Activated CD4-positive, alpha-beta T cell treated with anti-CD3 and anti-CD28 coated beads, Interleukin-2, amount 10 ng/mL, durations not matched to agents 7 days and 5 days (primary cell): ENCODE data around the gene FASTK. TPM values are rescaled to one million over a fixed set of nuclear protein-coding genes. Genes with fewer than 3 reads are reported as not detected.

Source experiments
- CTCF ChIA-PET: fragments of 350-600 bp; sonication (Branson Sonifier 250); formaldehyde crosslinking; loops from one replicate; lab custom pipeline; 2021; ENCODE audit warnings: antibody characterized with exemption; lab: Charles Lee
- POLR2A ChIA-PET: fragments of 350-600 bp; sonication (Branson Sonifier 250); formaldehyde crosslinking; loops from one replicate; lab custom pipeline; 2021; ENCODE audit warnings: antibody characterized with exemption; lab: Charles Lee
- DNase-seq: peaks from one replicate; pipeline ENCODE4 v3.0.0-alpha.2; 2020
- H3K27ac Mint-ChIP-seq: one replicate; pipeline ENCODE4 v1.8.0; 2021; ENCODE audit warnings: mild to moderate bottlenecking, moderate library complexity, mixed read lengths
- H3K27me3 Mint-ChIP-seq: one replicate; pipeline ENCODE4 v1.8.0; 2021; ENCODE audit warnings: mixed read lengths
- H3K36me3 Mint-ChIP-seq: one replicate; pipeline ENCODE4 v1.8.0; 2021; ENCODE audit warnings: low read depth, mixed read lengths
- H3K4me1 Mint-ChIP-seq: one replicate; pipeline ENCODE4 v1.8.0; 2021; ENCODE audit warnings: mixed read lengths
- H3K4me3 Mint-ChIP-seq: one replicate; pipeline ENCODE4 v1.8.0; 2021; ENCODE audit warnings: mild to moderate bottlenecking, moderate library complexity, mixed read lengths
- H3K9me3 Mint-ChIP-seq: one replicate; pipeline ENCODE4 v1.8.0; 2021; ENCODE audit warnings: mixed read lengths
- total RNA-seq, 2 experiments: library from RNA; stranded (reverse); gene quantifications; one replicate each; pipeline ENCODE4 v1.2.3, GENCODE V29; 2021

FASTK gene
- total RNA-seq, 2 experiments from 2014 or later = 76.4 to 85.9 TPM

DNA sequence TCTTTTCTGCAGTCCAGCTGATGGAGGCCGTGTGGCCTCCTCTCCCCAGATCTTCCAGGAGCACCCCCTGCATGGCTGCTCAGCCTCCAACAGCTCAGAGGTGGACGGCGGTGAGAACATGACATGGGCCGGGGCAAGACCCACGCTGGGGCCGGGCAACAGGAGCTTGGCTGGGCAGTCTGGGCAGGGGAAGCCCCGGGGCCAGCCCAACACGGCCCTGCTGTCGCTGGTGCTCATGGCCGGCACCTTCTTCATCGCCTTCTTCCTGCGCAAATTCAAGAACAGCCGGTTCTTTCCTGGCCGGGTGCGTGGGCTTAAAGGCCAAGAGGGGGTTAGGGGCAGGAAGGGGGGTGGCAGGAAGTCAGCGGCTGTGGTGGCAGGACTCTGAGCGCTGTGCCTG lies 6.6 kb downstream of the FASTK start:
- no peaks in the 10 kb centered on the region for H3K9me3 Mint-ChIP-seq
- no peaks in the 10 kb centered on the region for H3K27me3 Mint-ChIP-seq
- peaks cover 19% of the 10 kb centered on the region for H3K36me3 Mint-ChIP-seq
- no peak overlapping the region for H3K4me3 Mint-ChIP-seq
- H3K4me1 Mint-ChIP-seq = peaks cover 10% of the 10 kb centered on the region
- ChIA-PET POLR2A (no interaction called here), CTCF (interaction anchor here (1.1 to 2.4 kb wide), 3 partner anchors 8 to 29 kb away, joined by 3 to 6 read pairs (median 4); no protein-coding TSS in a partner anchor)
- no peak overlapping the region for H3K27ac Mint-ChIP-seq
- DNase-seq = no peak

DNA sequence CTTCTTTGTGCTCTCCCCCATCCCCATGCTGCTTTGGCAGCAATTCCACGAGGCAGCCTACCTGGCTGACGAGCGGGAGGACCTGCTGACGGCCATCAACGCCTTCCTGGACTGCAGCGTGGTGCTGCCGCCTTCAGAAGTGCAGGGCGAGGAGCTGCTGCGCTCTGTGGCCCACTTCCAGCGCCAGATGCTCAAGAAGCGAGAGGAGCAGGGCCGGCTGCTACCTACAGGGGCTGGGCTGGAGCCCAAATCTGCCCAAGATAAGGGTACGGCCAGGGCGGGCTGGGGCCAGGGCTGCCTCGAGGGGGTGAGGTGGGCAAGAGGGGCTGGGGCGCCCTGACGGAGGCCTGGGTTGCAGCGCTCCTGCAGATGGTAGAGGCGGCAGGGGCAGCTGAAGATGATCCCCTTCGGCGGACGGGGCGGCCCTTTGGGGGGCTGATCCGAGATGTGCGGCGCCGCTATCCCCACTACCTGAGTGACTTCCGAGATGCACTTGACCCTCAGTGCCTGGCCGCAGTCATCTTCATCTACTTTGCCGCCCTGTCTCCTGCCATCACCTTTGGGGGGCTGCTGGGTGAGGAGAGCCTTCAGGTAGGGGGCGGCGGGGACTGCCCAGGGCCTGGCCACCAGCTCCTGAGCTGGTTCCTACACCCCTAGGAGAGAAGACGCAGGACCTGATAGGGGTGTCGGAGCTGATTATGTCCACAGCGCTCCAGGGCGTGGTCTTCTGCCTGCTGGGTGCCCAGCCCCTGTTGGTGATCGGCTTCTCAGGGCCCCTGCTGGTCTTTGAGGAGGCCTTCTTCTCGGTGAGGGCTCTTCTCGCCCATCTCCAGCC lies 9.4 kb downstream of the FASTK start:
- no peak overlapping the region for H3K4me3 Mint-ChIP-seq
- H3K9me3 Mint-ChIP-seq = no peaks in the 10 kb centered on the region
- ChIA-PET CTCF (interaction anchor here (0.6 to 2.4 kb wide), 3 partner anchors 8 to 86 kb away, joined by 3 to 6 read pairs (median 4); no protein-coding TSS in a partner anchor), POLR2A (no interaction called here)
- H3K4me1 Mint-ChIP-seq = no peaks in the 10 kb centered on the region
- no peaks in the 10 kb centered on the region for H3K27me3 Mint-ChIP-seq
- DNase-seq = no peak
- H3K27ac Mint-ChIP-seq = no peak overlapping the region
- H3K36me3 Mint-ChIP-seq = peaks cover 23% of the 10 kb centered on the region

DNA sequence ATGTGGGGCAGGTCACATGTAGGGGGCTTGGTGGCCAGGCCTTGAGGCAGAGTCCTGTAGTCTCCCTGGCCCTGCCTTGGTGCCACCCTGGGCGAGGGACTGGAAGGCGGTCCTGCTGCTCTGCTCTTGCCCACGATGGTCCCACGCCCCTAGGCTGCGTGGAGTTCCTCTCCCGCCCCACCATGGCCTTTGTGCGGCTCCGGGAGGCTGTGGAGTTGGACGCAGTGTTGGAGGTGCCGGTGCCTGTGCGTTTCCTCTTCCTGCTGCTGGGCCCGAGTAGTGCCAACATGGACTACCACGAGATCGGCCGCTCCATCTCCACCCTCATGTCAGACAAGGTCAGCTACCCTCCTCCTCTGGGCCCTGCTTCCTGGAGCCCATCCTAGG lies 10.0 kb downstream of the FASTK start:
- no peak for DNase-seq
- H3K36me3 Mint-ChIP-seq = peaks cover 19% of the 10 kb centered on the region
- H3K27me3 Mint-ChIP-seq = no peaks in the 10 kb centered on the region
- H3K27ac Mint-ChIP-seq = no peak overlapping the region
- POLR2A ChIA-PET = no interaction called here
- no peaks in the 10 kb centered on the region for H3K9me3 Mint-ChIP-seq
- no peaks in the 10 kb centered on the region for H3K4me1 Mint-ChIP-seq
- CTCF ChIA-PET = no interaction called here
- H3K4me3 Mint-ChIP-seq = no peak overlapping the region

DNA sequence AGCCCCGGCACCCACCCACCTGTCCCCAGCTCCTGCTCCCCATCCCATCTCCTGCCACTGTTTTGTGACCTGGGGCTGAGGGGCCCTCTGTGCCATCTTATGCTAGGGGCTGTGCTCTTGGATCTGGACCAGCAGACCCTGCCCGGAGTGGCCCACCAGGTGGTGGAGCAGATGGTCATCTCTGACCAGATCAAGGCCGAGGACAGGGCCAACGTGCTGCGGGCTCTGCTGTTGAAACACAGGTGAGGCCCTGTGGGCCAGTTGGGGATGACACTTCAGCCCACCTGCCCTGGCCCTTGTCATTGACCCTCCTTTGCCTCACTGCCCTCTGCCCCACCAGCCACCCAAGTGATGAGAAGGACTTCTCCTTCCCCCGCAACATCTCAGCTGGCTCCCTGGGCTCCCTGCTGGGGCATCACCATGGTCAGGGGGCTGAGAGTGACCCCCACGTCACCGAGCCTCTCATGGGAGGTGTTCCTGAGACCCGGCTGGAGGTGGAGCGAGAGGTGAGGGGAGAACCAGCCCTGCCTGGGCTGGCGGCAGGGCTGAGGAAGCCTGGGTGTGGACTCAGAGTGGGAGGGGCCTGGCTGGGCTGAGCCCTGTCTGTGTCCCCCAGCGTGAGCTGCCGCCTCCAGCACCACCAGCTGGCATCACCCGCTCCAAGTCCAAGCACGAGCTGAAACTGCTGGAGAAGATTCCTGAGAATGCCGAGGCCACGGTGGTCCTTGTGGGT lies 10.6 kb downstream of the FASTK start:
- H3K4me1 Mint-ChIP-seq = no peaks in the 10 kb centered on the region
- ChIA-PET CTCF (interaction anchor here (0.7 kb wide), 1 partner anchor 17 kb away, joined by 3 read pairs; no protein-coding TSS in a partner anchor), POLR2A (no interaction called here)
- H3K27ac Mint-ChIP-seq = no peak overlapping the region
- H3K36me3 Mint-ChIP-seq = peaks cover 22% of the 10 kb centered on the region
- H3K4me3 Mint-ChIP-seq = no peak overlapping the region
- no peaks in the 10 kb centered on the region for H3K9me3 Mint-ChIP-seq
- no peaks in the 10 kb centered on the region for H3K27me3 Mint-ChIP-seq
- DNase-seq = no peak

DNA sequence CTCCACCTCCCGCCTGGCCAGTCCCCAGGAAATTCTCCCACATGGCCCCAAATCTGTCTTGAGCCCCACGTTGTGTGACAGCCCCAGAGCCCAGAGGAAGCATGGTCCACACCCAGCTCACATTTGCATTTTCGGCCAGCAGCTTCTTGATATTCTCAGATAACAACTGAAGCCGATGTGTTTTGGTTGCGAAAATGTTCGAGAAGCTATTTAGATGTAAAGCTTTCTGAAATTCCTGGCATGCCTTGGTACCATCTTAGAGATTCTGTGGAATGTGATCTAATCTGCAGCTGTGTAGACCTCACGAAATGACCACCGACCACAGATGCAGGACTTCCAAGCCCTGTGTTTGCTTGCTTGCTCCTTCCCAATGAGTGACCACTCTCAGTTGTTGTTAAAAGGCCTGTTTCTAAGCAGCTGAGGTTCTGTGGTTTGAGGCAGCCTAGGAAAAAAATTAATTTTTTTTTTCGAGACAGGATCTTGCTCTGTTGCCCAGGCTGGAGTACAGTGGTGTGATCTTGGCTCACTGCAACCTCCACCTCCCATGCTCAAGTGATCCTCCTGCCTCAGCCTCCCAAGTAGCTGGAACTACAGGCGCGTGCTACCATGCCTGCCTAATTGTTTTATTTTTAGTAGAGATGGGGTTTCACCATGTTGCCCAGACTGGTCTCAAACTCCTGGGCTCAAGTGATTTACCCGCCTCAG lies 12.4 kb downstream of the FASTK start:
- Mint-ChIP-seq H3K9me3 (no peaks in the 10 kb centered on the region), H3K27ac (no peak overlapping the region), H3K4me3 (no peak overlapping the region), H3K27me3 (no peaks in the 10 kb centered on the region), H3K4me1 (no peaks in the 10 kb centered on the region), H3K36me3 (peaks cover 26% of the 10 kb centered on the region)
- ChIA-PET POLR2A (no interaction called here), CTCF (interaction anchor here (0.8 to 1.2 kb wide), 5 partner anchors 13 to 55 kb away, joined by 3 to 4 read pairs (median 3); partner anchors contain the start of genes AGAP3, FASTK and TMUB1)
- DNase-seq = no peak

DNA sequence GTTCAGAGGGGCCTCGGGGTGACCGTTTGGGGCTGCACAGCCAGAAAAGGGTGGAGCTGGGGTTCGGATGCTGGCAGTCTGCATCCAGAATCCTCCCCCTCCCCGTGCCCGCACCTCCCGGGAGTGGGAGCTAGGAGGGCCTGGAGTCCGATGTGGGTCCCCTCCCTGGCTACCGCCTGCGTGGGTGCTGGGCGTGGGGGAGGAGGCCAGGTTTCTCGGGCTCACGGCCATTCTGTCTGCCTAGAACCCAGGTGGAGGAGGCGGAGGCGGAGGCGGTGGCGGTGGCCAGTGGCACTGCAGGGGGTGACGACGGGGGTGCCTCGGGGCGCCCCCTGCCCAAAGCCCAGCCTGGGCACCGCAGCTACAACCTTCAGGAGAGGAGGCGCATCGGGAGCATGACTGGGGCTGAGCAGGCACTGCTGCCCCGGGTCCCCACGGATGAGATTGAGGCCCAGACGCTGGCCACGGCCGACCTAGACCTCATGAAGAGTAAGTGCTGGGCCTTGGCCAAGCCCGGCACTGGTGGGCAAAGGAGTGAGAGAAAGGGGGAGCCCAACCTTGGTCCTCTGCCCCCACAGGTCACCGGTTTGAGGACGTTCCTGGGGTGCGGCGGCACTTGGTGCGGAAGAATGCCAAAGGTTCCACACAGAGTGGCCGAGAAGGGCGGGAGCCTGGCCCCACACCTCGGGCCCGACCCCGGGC lies 14.2 kb downstream of the FASTK start:
- Mint-ChIP-seq H3K4me3 (no peak overlapping the region), H3K36me3 (peaks cover 26% of the 10 kb centered on the region), H3K27ac (no peak overlapping the region), H3K9me3 (no peaks in the 10 kb centered on the region), H3K27me3 (no peaks in the 10 kb centered on the region), H3K4me1 (peaks cover 6% of the 10 kb centered on the region)
- no peak for DNase-seq
- ChIA-PET POLR2A (no interaction called here), CTCF (interaction anchor here (1.0 to 1.4 kb wide), 2 partner anchors 8 kb away, joined by 3 to 4 read pairs; no protein-coding TSS in a partner anchor)

DNA sequence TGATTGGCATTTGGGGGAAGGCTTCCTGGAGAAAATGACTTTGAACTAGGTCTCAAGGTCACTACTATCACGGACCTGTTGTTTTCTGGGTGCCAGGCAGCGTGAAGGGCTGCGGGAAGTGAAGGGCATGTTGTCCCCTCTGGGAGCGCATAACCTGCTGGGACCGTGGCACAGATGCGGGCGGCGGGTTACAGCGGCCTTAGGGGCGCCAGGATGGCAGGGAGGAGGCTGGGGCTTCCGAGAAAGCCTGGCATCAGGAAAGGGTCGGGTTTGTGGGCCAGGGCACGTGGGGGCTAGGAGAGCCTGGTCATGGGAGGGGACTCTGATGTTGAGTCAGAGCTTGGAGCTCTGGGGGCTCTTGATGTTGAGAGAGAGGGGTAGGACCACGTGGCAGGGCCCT lies 15.1 kb downstream of the FASTK start:
- ChIA-PET CTCF (interaction anchor here (1.0 kb wide), 1 partner anchor 9 kb away, joined by 3 read pairs; no protein-coding TSS in a partner anchor), POLR2A (no interaction called here)
- no peak for DNase-seq
- Mint-ChIP-seq H3K36me3 (peaks cover 24% of the 10 kb centered on the region), H3K9me3 (no peaks in the 10 kb centered on the region), H3K27me3 (no peaks in the 10 kb centered on the region), H3K27ac (no peak overlapping the region), H3K4me1 (peaks cover 14% of the 10 kb centered on the region), H3K4me3 (no peak overlapping the region)

DNA sequence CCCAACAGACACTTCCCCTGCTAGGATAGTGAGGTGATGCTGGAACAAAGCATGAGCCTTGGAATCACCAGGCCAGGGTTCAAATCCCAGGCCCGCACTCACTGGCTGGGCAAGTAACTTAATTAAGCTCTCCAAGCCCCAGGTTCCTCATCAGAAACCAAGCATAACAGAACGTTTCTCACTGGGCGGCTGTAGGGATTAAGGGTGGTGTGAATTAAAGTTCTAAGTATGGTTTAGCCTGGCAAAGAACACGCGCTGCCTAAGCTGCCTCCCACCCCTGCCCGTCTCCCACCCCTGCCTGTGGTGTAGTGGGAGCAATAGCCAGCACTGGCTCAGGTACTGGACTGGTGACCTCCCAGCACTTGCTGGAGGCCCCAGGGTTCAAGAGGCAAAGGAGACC lies 15.6 kb downstream of the FASTK start:
- Mint-ChIP-seq H3K27ac (no peak overlapping the region), H3K36me3 (peaks cover 22% of the 10 kb centered on the region), H3K27me3 (no peaks in the 10 kb centered on the region), H3K4me3 (no peak overlapping the region), H3K4me1 (peaks cover 16% of the 10 kb centered on the region), H3K9me3 (no peaks in the 10 kb centered on the region)
- CTCF ChIA-PET = no interaction called here
- POLR2A ChIA-PET = no interaction called here
- no peak for DNase-seq

DNA sequence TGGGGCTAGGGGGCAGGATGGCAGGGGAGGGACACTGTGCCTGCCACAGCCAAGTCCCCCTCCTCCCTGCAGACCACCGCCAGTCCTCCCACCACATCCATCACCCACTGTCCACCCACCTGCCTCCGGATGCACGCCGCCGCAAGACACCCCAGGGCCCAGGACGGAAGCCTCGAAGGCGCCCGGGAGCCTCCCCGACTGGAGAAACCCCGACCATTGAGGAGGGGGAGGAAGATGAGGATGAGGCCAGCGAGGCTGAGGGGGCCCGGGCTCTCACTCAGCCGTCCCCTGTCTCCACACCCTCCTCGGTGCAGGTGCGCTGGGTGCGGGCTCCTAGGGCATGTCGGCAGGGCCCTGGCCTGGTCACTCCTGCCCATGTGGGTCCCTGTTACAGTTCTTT lies 16.2 kb downstream of the FASTK start:
- no peak for DNase-seq
- no peaks in the 10 kb centered on the region for H3K9me3 Mint-ChIP-seq
- CTCF ChIA-PET = no interaction called here
- H3K27ac Mint-ChIP-seq = no peak overlapping the region
- H3K27me3 Mint-ChIP-seq = no peaks in the 10 kb centered on the region
- no peak overlapping the region for H3K4me3 Mint-ChIP-seq
- H3K4me1 Mint-ChIP-seq = peaks cover 16% of the 10 kb centered on the region
- H3K36me3 Mint-ChIP-seq = peaks cover 18% of the 10 kb centered on the region
- POLR2A ChIA-PET = no interaction called here

DNA sequence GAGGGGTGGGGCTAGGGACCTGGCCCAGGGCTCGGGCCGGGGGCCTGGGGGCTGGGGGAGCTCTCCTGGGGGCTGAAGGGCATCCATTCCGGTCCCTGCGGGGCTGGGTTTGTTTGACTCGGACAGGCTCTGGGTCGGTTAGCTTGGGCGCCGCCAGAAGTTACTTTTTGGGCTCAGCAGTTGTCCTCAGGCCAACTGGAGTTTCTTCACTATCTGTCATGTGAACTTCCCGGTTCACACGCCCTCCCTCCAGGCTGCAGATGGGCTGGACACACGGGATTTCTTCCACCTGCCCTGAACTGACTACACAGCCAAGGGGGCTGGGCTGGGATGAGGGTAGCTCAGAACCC lies 17.4 kb downstream of the FASTK start:
- DNase-seq = no peak
- Mint-ChIP-seq H3K36me3 (peaks cover 15% of the 10 kb centered on the region), H3K9me3 (no peaks in the 10 kb centered on the region), H3K4me3 (no peak overlapping the region), H3K4me1 (peaks cover 26% of the 10 kb centered on the region), H3K27ac (no peak overlapping the region), H3K27me3 (no peaks in the 10 kb centered on the region)
- CTCF ChIA-PET = interaction anchor here (0.6 kb wide), 1 partner anchor 8 kb away, joined by 3 read pairs; no protein-coding TSS in a partner anchor
- POLR2A ChIA-PET = no interaction called here

DNA sequence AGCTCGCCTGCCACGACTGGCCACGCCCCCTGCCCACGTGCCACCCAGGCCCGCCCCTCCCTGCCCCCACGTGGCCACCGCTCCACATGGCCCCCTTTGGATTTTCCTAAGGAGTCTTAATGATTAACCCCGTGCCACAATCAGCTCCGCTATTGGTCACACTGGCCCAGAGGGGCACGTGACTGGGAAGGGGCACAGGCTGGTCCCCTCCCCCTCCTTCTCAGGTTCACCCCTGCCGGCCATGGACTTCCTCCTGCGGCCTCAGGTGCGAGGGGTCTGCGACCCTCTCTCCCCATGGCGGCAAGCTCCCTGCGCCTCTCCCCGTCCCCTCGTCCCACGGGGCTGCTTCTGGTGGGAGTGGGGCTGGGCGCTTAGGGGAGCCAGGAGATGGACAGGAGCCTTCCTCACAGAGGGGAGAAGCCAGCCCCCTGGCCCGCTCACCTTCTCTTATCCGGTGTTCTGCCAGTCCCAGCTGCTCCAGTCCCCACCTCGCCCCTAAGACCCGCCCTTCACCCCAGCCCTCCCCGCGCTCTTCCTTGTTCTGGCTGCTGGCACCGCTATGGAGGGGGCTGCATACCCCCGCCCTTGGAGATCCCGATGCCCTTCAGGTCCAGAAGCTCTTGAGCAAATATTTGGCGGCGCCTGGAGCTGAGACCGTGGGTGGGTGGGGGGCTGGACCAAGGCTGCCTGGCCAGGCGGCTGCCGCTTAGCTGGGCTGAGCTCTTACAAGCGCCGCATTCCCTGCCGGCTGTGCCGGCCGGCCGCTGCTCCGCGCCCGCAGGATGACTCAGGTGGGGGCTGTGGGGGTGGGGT lies 18.0 kb downstream of the FASTK start:
- no peaks in the 10 kb centered on the region for H3K9me3 Mint-ChIP-seq
- ChIA-PET POLR2A (no interaction called here), CTCF (interaction anchor here (0.6 kb wide), 1 partner anchor 9 kb away, joined by 3 read pairs; no protein-coding TSS in a partner anchor)
- peaks cover 13% of the 10 kb centered on the region for H3K36me3 Mint-ChIP-seq
- H3K4me1 Mint-ChIP-seq = peaks cover 26% of the 10 kb centered on the region
- no peak overlapping the region for H3K27ac Mint-ChIP-seq
- no peak for DNase-seq
- no peak overlapping the region for H3K4me3 Mint-ChIP-seq
- no peaks in the 10 kb centered on the region for H3K27me3 Mint-ChIP-seq

DNA sequence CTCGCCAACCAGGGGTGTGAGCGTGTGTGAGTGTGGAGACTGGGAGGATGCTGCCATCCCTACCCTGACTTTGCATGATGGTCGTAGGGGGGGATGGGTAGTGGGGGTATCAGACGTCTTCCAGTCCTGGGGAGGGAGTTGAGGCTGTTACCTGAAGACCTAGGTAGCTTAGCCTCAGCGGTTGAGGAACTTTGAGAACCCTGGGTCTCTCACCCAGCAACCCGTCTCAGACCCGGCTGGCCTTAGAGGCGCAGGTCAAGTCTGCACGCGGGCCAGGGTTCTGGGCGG lies 18.6 kb downstream of the FASTK start:
- Mint-ChIP-seq H3K27ac (no peak overlapping the region), H3K27me3 (no peaks in the 10 kb centered on the region), H3K4me3 (peak overlapping the region; percentile 91), H3K4me1 (peaks cover 31% of the 10 kb centered on the region), H3K9me3 (no peaks in the 10 kb centered on the region), H3K36me3 (peaks cover 11% of the 10 kb centered on the region)
- POLR2A ChIA-PET = no interaction called here
- CTCF ChIA-PET = no interaction called here
- DNase-seq = no peak
